ENCODE data around the gene WDR59.
"Not testable (repeated sequence)": the region's sequence is repeated elsewhere in the genome, so short reads cannot be mapped to it uniquely, and the experiment has no call there.

WDR59 gene

GRCh38 chr16:75022567-75022966 lies 37.6 kb upstream of the WDR59 start:
- DNase-seq: no peak
- H3K4me3 ChIP-seq (ENCODE audit: low read depth, low read length): no peak overlapping the region
- peak overlapping the region; percentile 62 for H3K27ac ChIP-seq
- in situ Hi-C loops (cut with HindIII; ENCODE audit: low pct_ligation_motif_present, low sequenced_read_pairs): no loop called here
- H3K27me3 ChIP-seq (replicated peaks): no peaks in the 10 kb centered on the region
- H3K36me3 ChIP-seq (replicated peaks): no peaks in the 10 kb centered on the region
- TF ChIP-seq CTCF (IDR thresholded peaks at IDR 0.05; ENCODE audit: low read depth, low read length, missing control alignments): no peak

- DNase-seq: no peak
- no peaks in the 10 kb centered on the region for H3K36me3 ChIP-seq (replicated peaks)
- H3K4me3 ChIP-seq (ENCODE audit: low read depth, low read length): no peak overlapping the region
- no peak for TF ChIP-seq CTCF (IDR thresholded peaks at IDR 0.05; ENCODE audit: low read depth, low read length, missing control alignments)
- H3K27me3 ChIP-seq (replicated peaks): no peaks in the 10 kb centered on the region
- in situ Hi-C loops (cut with HindIII; ENCODE audit: low pct_ligation_motif_present, low sequenced_read_pairs): no loop called here
- H3K27ac ChIP-seq: no peak overlapping the region
These were observed 36.5 kb upstream of the WDR59 start for GRCh38 chr16:75021410-75021809.

GRCh38 chr16:75019586-75019985 lies 34.7 kb upstream of the WDR59 start:
- H3K36me3 ChIP-seq (replicated peaks): no peaks in the 10 kb centered on the region
- in situ Hi-C loops (cut with HindIII; ENCODE audit: low pct_ligation_motif_present, low sequenced_read_pairs): no loop called here
- no peaks in the 10 kb centered on the region for H3K27me3 ChIP-seq (replicated peaks)
- H3K4me3 ChIP-seq (ENCODE audit: low read depth, low read length): no peak overlapping the region
- H3K27ac ChIP-seq: peak overlapping the region; percentile 66
- no peak for DNase-seq
- TF ChIP-seq CTCF (IDR thresholded peaks at IDR 0.05; ENCODE audit: low read depth, low read length, missing control alignments): no peak

- Histone ChIP-seq H3K36me3 (replicated peaks) (no peaks in the 10 kb centered on the region), H3K4me3 (ENCODE audit: low read depth, low read length) (no peak overlapping the region), H3K27me3 (replicated peaks) (no peaks in the 10 kb centered on the region), H3K27ac (peak overlapping the region; percentile 66)
- TF ChIP-seq CTCF (IDR thresholded peaks at IDR 0.05; ENCODE audit: low read depth, low read length, missing control alignments): no peak
- in situ Hi-C loops (cut with HindIII; ENCODE audit: low pct_ligation_motif_present, low sequenced_read_pairs): no loop called here
- peak; percentile 89 for DNase-seq
These were observed 34.1 kb upstream of the WDR59 start for GRCh38 chr16:75019007-75019406.

- TF ChIP-seq CTCF (IDR thresholded peaks at IDR 0.05; ENCODE audit: low read depth, low read length, missing control alignments): no peak
- peak overlapping the region; percentile 66 for H3K27ac ChIP-seq
- in situ Hi-C loops (cut with HindIII; ENCODE audit: low pct_ligation_motif_present, low sequenced_read_pairs): no loop called here
- H3K36me3 ChIP-seq (replicated peaks): no peaks in the 10 kb centered on the region
- H3K27me3 ChIP-seq (replicated peaks): no peaks in the 10 kb centered on the region
- no peak overlapping the region for H3K4me3 ChIP-seq (ENCODE audit: low read depth, low read length)
- DNase-seq: no peak
These were observed 33.0 kb upstream of the WDR59 start for GRCh38 chr16:75017670-75018525.

- H3K4me3 ChIP-seq (ENCODE audit: low read depth, low read length); H3K27me3 ChIP-seq (replicated peaks); H3K36me3 ChIP-seq (replicated peaks); DNase-seq; in situ Hi-C loops (cut with HindIII; ENCODE audit: low pct_ligation_motif_present, low sequenced_read_pairs); H3K27ac ChIP-seq: not testable (repeated sequence)
These were observed 31.6 kb upstream of the WDR59 start for GRCh38 chr16:75016451-75017081.

Data from brain microvascular endothelial cell (primary cell).